ENCODE data around the gene FUS.
"Not testable (repeated sequence)": the region's sequence is repeated elsewhere in the genome, so short reads cannot be mapped to it uniquely, and the experiment has no call there.

The FUS gene

GRCh38 chr16:31143694-31144148 is 36.2 kb upstream of the FUS start:
- DNase-seq = no peak

- peak; percentile 18 for DNase-seq
These were observed 35.5 kb upstream of the FUS start for GRCh38 chr16:31144418-31144817.

GRCh38 chr16:31145398-31145990 is 34.4 kb upstream of the FUS start:
- DNase-seq = no peak

- DNase-seq = no peak
These were observed 32.4 kb upstream of the FUS start for GRCh38 chr16:31147574-31147973.

- no peak for DNase-seq
These were observed 31.6 kb upstream of the FUS start for GRCh38 chr16:31148281-31148728.

- DNase-seq = no peak
These were observed 31.0 kb upstream of the FUS start for GRCh38 chr16:31148896-31149295.

- DNase-seq = no peak
These were observed 30.6 kb upstream of the FUS start for GRCh38 chr16:31149332-31149731.

- no peak for DNase-seq
These were observed 29.7 kb upstream of the FUS start, which contains the start of gene PRSS36 for GRCh38 chr16:31149894-31150890. PRSS36 (minus strand) TSS chr16:31150066; CDS start chr16:31150035, 31 bp downstream.

GRCh38 chr16:31150976-31151375 is 29.0 kb upstream of the FUS start:
- DNase-seq = not testable (repeated sequence)

GRCh38 chr16:31157136-31157535 is 22.8 kb upstream of the FUS start:
- no peak for DNase-seq

- DNase-seq = no peak
These were observed 12.6 kb upstream of the FUS start for GRCh38 chr16:31167315-31167714.

- no peak for DNase-seq
These were observed 11.1 kb upstream of the FUS start for GRCh38 chr16:31168848-31169247.

GRCh38 chr16:31170048-31170447 is 9.9 kb upstream of the FUS start:
- DNase-seq = not testable (repeated sequence)

- DNase-seq = no peak
These were observed 2.8 kb upstream of the FUS start for GRCh38 chr16:31177136-31177535.

- no peak for DNase-seq
These were observed 656 bp upstream of the FUS start for GRCh38 chr16:31179219-31179746.

- DNase-seq = peak; percentile 46
These were observed 1.3 kb downstream of the FUS start for GRCh38 chr16:31181102-31181830.

GRCh38 chr16:31182391-31182790 is 2.5 kb downstream of the FUS start:
- DNase-seq = no peak

GRCh38 chr16:31183432-31184428 is 3.8 kb downstream of the FUS start:
- DNase-seq = no peak

GRCh38 chr16:31184888-31185287 is 4.9 kb downstream of the FUS start:
- no peak for DNase-seq

- no peak for DNase-seq
These were observed 5.4 kb downstream of the FUS start for GRCh38 chr16:31185339-31185738.

GRCh38 chr16:31186176-31186575 is 6.2 kb downstream of the FUS start:
- no peak for DNase-seq

All from fibroblast of skin of back (primary cell).